Measurements from ENCODE around the gene GZMB.

GRCh38 chr14:24612196-24612595 is 21.8 kb downstream of the GZMB start:
- no peak for TF ChIP-seq CTCF (IDR thresholded peaks at IDR 0.05; ENCODE audit: control extremely low read depth in 1 of 3, insufficient read depth in 1 of 3, low read depth in 1 of 3, low read length in 3 of 3)
- TF ChIP-seq RFX5 (IDR thresholded peaks at IDR 0.05; ENCODE audit: borderline replicate concordance, low read depth, low read length): no peak
- no peak for TF ChIP-seq CHD1 (IDR thresholded peaks at IDR 0.05; ENCODE audit: low read depth, low read length)

All from H1 (cell line).